Tibial artery (tissue), 4 donors: ENCODE measurements around the gene OR2T10.
"Not testable (repeated sequence)": the region's sequence is repeated elsewhere in the genome, so short reads cannot be mapped to it uniquely, and the experiment has no call there.

ENCODE experiments used
- DNase-seq, 2 donors: peaks; one replicate each; pipeline ENCODE4 v3.0.0-alpha.2; 2019
- H3K27ac ChIP-seq, 2 donors: fragments of 200-600 bp; sonication (generic) in 1 of 2; 1 replicate in 1 of 2; 2 replicates in 1 of 2; pipeline ENCODE4 v1.5.1; 2018 to 2019; ENCODE audit warnings: mild to moderate bottlenecking in 1 of 2
- H3K27me3 ChIP-seq, 2 donors: fragments of 200-600 bp; sonication (generic) in 1 of 2; one replicate each; pipeline versions ENCODE4 v1.5.1 to v1.6.0; 2016 to 2019
- H3K36me3 ChIP-seq, 3 donors: fragments of 200-600 bp; sonication (generic) in 2 of 3; one replicate each; pipeline ENCODE4 v1.5.1; 2016 to 2019; ENCODE audit warnings: mild to moderate bottlenecking in 2 of 3
- H3K4me1 ChIP-seq, 4 donors: fragments of 200-600 bp; sonication (generic) in 2 of 4; 1 replicate in 3 of 4; 2 replicates in 1 of 4; pipeline ENCODE4 v1.5.1; 2016 to 2019
- H3K4me3 ChIP-seq, 2 donors: fragments of 200-600 bp; sonication (generic) in 1 of 2; 1 replicate in 1 of 2; 2 replicates in 1 of 2; pipeline ENCODE4 v1.5.1; 2018 to 2019; ENCODE audit warnings: mild to moderate bottlenecking in 2 of 2
- H3K9me3 ChIP-seq, 3 donors: fragments of 200-600 bp; sonication (generic) in 1 of 3; one replicate each; pipeline ENCODE4 v1.5.1; 2016 to 2019
- CTCF ChIP-seq, 2 experiments: fragments of 200-600 bp in 1 of 2; fragments of 450-650 bp in 1 of 2; IDR thresholded peaks; one replicate each; pipeline ENCODE4 v1.5.1; 2017 to 2019; ENCODE audit warnings: antibody characterized with exemption in 2 of 2, mild to moderate bottlenecking in 1 of 2, moderate library complexity in 1 of 2
- intact Hi-C: fragments of 100-400 bp; cut with DNase I; formaldehyde crosslinking; loops from one replicate; pipeline ENCODE4 v1.15.0; 2023; ENCODE audit warnings: low total_unique reads

OR2T10 gene

GRCh38 chr1:248597589-248597988, at the start of gene OR2T10:
OR2T10 (minus strand) TSS chr1:248597700; CDS start chr1:248593768, 3,932 bp downstream.
- Histone ChIP-seq H3K4me3 (no peak within 1 kb of the TSS), H3K27me3 (no peaks in the 10 kb centered on the region), H3K36me3 (no peaks in the 10 kb centered on the region), H3K4me1 (no peaks in the 10 kb centered on the region), H3K9me3 (no peaks in the 10 kb centered on the region), H3K27ac (no peak within 1 kb of the TSS)
- intact Hi-C loops, result no loop called here
- TF ChIP-seq CTCF (IDR thresholded peaks at IDR 0.05), result no peak
- DNase-seq, result no peak

GRCh38 chr1:248645178-248645577, 47.7 kb upstream of the OR2T10 start, which contains the start of gene OR2T35:
OR2T35 (minus strand) TSS chr1:248645278; CDS start chr1:248639258, 6,020 bp downstream.
- DNase-seq, H3K27me3 ChIP-seq, H3K27ac ChIP-seq, H3K4me1 ChIP-seq, intact Hi-C loops, H3K36me3 ChIP-seq, H3K9me3 ChIP-seq, H3K4me3 ChIP-seq: not testable (repeated sequence)

GRCh38 chr1:248642971-248643651, 45.6 kb upstream of the OR2T10 start:
- H3K36me3 ChIP-seq, H3K9me3 ChIP-seq, intact Hi-C loops, H3K4me3 ChIP-seq, DNase-seq, H3K4me1 ChIP-seq, H3K27ac ChIP-seq, H3K27me3 ChIP-seq: not testable (repeated sequence)

GRCh38 chr1:248641583-248641982, 44.1 kb upstream of the OR2T10 start:
- intact Hi-C loops, H3K27ac ChIP-seq, DNase-seq, H3K27me3 ChIP-seq, H3K9me3 ChIP-seq, H3K36me3 ChIP-seq, H3K4me3 ChIP-seq, H3K4me1 ChIP-seq: not testable (repeated sequence)

GRCh38 chr1:248640906-248641305, 43.4 kb upstream of the OR2T10 start:
- H3K4me3 ChIP-seq, DNase-seq, intact Hi-C loops, H3K4me1 ChIP-seq, H3K27me3 ChIP-seq, H3K9me3 ChIP-seq, H3K27ac ChIP-seq, H3K36me3 ChIP-seq: not testable (repeated sequence)

GRCh38 chr1:248639652-248640051, 42.2 kb upstream of the OR2T10 start:
- H3K36me3 ChIP-seq, H3K9me3 ChIP-seq, H3K4me1 ChIP-seq, H3K27me3 ChIP-seq, H3K4me3 ChIP-seq, DNase-seq, H3K27ac ChIP-seq, intact Hi-C loops: not testable (repeated sequence)

- H3K4me3 ChIP-seq, intact Hi-C loops, H3K9me3 ChIP-seq, H3K27me3 ChIP-seq, DNase-seq, H3K4me1 ChIP-seq, H3K27ac ChIP-seq, H3K36me3 ChIP-seq: not testable (repeated sequence)
These were observed 39.1 kb upstream of the OR2T10 start for GRCh38 chr1:248636612-248637011.

GRCh38 chr1:248634991-248635390, 37.5 kb upstream of the OR2T10 start, which contains the start of gene OR2T11:
OR2T11 (minus strand) TSS chr1:248635091; CDS start chr1:248627128, 7,963 bp downstream.
- H3K27me3 ChIP-seq, H3K4me3 ChIP-seq, H3K9me3 ChIP-seq, H3K4me1 ChIP-seq, H3K36me3 ChIP-seq, intact Hi-C loops, DNase-seq, H3K27ac ChIP-seq: not testable (repeated sequence)

GRCh38 chr1:248631354-248632008, 34.0 kb upstream of the OR2T10 start:
- no peak for TF ChIP-seq CTCF (IDR thresholded peaks at IDR 0.05)
- no peak overlapping the region for H3K4me3 ChIP-seq
- no peak overlapping the region for H3K27ac ChIP-seq
- intact Hi-C loops, result no loop called here
- H3K36me3 ChIP-seq, result no peaks in the 10 kb centered on the region
- DNase-seq, result no peak
- no peaks in the 10 kb centered on the region for H3K4me1 ChIP-seq
- H3K9me3 ChIP-seq, result no peaks in the 10 kb centered on the region
- no peaks in the 10 kb centered on the region for H3K27me3 ChIP-seq
